D721Med (cell line): ENCODE results near the gene LRMDA.

Experiments used
- DNase-seq: peaks from one replicate; pipeline ENCODE4 v3.0.0; 2011; ENCODE audit warnings: low spot score; ENCODE audit not compliant: insufficient read length
- FAIRE-seq: peaks from 2 replicates; lab custom pipeline; 2011; peaks lifted over from hg19 to GRCh38; lab: Jason Lieb, UNC
- TF ChIP-seq, protein P1 (sequence below): IDR thresholded peaks from 2 replicates; pipeline ENCODE4 v1.5.1; 2012; ENCODE audit warnings: mild to moderate bottlenecking, control low read depth; ENCODE audit not compliant: insufficient read depth; ENCODE audit errors: missing control alignments

Gene LRMDA

GRCh38 chr10:76017026-76017732, 585.8 kb downstream of the LRMDA start:
- TF ChIP-seq, protein P1, sequence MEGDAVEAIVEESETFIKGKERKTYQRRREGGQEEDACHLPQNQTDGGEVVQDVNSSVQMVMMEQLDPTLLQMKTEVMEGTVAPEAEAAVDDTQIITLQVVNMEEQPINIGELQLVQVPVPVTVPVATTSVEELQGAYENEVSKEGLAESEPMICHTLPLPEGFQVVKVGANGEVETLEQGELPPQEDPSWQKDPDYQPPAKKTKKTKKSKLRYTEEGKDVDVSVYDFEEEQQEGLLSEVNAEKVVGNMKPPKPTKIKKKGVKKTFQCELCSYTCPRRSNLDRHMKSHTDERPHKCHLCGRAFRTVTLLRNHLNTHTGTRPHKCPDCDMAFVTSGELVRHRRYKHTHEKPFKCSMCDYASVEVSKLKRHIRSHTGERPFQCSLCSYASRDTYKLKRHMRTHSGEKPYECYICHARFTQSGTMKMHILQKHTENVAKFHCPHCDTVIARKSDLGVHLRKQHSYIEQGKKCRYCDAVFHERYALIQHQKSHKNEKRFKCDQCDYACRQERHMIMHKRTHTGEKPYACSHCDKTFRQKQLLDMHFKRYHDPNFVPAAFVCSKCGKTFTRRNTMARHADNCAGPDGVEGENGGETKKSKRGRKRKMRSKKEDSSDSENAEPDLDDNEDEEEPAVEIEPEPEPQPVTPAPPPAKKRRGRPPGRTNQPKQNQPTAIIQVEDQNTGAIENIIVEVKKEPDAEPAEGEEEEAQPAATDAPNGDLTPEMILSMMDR = no peak
- FAIRE-seq (no peak), DNase-seq (no peak)

DNA sequence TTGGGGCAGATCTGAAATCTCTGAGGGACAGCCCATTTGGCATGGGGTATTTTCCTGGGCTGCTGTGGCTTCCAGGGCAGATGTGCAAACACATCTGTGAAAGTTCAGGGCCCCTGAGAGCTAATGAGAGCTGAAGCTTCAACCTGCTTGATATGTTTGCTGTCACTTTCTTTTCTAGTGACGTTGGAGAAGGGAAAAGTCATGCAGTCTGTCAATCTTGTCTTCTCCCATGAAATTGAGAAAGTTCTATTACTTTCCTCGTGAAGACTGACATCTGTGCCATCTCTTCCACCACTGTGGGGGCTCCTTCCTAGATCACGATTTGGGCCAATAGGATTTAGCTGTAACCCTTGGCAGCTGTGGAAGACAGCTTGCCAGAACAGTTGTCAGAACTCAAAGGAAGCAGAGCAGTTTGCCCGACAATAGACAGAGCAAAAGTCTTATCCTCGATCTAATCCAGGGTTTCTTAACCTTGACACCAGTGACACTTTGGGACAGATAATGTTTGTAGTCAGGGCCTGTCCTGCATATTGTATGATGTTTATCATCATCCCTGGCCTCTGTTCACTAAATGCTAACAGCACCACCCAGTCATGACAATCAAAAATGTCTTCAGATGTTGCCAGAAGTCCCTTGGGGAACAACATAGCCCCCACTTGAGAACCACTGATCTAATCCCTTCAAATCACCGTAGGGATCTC, 586.5 kb downstream of the LRMDA start:
- TF ChIP-seq, protein P1 = no peak
- no peak for DNase-seq
- FAIRE-seq = no peak

DNA sequence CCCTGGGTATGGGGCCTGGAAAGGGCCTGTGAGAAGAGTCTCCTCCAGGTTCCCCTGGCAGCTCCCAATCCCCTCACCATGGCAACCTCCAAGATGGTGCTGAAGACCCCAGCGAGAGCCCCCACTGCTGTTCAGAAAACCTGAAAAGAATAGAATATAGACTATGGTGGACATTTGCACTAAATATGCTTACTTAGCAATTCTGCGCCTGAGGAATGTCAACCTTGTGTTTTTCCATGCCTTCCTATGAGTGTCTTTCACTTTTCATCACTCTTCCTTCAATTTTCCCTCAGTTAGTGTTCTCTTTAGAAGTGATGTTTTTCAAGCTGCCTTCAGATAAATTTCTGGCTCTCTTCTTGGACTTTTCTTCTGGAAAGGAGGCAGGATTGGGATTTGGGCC, 589.2 kb downstream of the LRMDA start:
- no peak for FAIRE-seq
- DNase-seq = no peak
- TF ChIP-seq, protein P1 = no peak

DNA sequence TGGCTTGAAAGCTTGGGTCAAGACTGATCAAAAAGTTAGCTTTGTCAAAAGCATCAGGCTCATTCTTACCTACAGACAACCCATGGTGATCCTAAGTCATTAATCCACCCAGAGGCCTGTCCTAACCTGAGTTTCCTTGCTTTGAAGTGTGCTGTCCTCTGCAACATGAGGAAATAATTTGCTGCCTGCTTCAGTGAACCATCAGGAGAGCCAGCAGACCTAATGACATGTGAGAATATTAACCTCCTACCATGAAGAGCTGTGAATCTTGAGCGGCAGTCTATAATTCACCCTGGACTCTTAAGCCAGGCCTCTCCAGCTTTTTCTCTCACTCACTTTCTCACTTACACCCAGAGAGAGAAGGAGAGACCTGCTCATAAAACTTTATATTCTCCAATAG, 590.0 kb downstream of the LRMDA start:
- DNase-seq = no peak
- no peak for FAIRE-seq
- TF ChIP-seq, protein P1 = no peak

DNA sequence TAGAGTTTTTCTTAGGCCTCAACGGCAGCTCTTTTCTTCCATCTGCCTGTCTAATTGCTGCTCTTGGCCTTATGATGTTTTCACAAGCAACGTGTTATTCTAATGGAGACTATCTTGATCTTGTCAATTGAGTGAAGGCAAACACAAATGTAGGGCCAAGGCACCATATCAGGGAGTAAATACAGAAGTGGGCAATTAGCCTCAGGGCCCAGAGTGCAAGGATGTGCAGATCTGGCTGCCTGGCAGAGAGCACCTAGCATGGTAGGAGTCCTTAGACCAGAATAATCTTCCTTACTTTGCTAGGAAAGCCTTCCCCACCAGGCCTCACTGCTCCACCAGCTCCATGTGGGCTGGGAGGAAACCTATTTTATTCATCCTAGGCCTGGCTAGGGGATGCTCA, 590.9 kb downstream of the LRMDA start:
- DNase-seq (no peak), FAIRE-seq (no peak)
- TF ChIP-seq, protein P1 = no peak

DNA sequence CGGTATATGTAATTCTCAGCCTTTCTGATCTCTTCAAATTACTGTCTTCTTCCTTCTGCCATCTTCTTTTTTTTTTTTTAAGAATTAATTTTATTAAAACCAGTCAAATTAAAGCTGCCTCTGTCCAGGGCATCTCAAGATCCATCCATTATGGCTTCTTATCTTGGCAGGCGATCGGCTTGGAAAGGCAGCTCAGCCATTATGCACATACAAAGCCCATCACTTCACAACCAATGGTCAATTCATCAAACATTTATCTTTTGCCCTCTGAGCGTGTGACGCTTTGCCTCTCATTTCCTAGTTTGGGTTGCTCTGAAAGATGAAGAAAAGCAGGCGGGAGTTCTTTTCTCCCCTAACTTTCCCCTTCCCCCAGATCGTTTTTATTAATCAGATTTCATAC, 591.6 kb downstream of the LRMDA start:
- no peak for FAIRE-seq
- DNase-seq = no peak
- TF ChIP-seq, protein P1 = no peak
